T47D (cell line): ENCODE results near the gene PDGFD.

Source experiments
- DNase-seq, 2 experiments: peaks; one replicate each; pipeline versions ENCODE4 v3.0.0 to v3.0.0-alpha.2; 2011 to 2012; ENCODE audit warnings: low read depth in 1 of 2, low spot score in 1 of 2
- JUND ChIP-seq: IDR thresholded peaks from 2 replicates; pipeline ENCODE4 v1.6.1; 2012; ENCODE audit warnings: low read depth
- in situ Hi-C: cut with HindIII; loops from 2 replicates; pipeline ENCODE4 v1.10.0; 2016; ENCODE audit warnings: low sequenced_read_pairs, low pct_unique_long_range_greater_than_20kb

PDGFD gene

GRCh38 chr11:103894034-103894433 is 269.9 kb downstream of the PDGFD start:
- TF ChIP-seq JUND = no peak
- in situ Hi-C loops = no loop called here
- DNase-seq = no peak

DNA sequence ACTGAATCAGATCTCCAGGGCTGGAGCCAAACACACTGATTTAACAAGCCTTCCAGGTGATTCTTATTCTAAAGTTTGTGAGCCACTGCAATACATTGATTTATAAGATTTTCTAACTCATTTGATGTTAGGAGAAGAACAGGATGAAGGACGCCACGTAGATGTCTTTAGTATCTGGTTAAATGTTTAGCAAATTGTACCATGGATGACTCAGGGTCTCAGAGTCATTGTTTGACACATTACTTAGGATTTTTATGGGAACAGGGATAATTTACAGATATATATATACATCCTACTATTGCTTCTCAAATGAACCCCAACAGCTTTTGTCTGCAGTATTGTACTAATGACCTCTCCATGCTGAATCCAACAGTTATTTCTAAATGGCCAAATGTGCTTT is 270.6 kb downstream of the PDGFD start:
- DNase-seq = no peak
- in situ Hi-C loops = no loop called here
- no peak for TF ChIP-seq JUND

- no peak for DNase-seq
- in situ Hi-C loops = no loop called here
- TF ChIP-seq JUND = no peak
Observed at GRCh38 chr11:103892603-103893002, 271.3 kb downstream of the PDGFD start.

GRCh38 chr11:103890654-103891053 is 273.3 kb downstream of the PDGFD start:
- in situ Hi-C loops = no loop called here
- DNase-seq = no peak
- no peak for TF ChIP-seq JUND

- DNase-seq = no peak
- no peak for TF ChIP-seq JUND
- in situ Hi-C loops = no loop called here
Observed at GRCh38 chr11:103889679-103890078, 274.3 kb downstream of the PDGFD start.

- TF ChIP-seq JUND = no peak
- in situ Hi-C loops = no loop called here
- no peak for DNase-seq
Observed at GRCh38 chr11:103888541-103888951, 275.4 kb downstream of the PDGFD start.

DNA sequence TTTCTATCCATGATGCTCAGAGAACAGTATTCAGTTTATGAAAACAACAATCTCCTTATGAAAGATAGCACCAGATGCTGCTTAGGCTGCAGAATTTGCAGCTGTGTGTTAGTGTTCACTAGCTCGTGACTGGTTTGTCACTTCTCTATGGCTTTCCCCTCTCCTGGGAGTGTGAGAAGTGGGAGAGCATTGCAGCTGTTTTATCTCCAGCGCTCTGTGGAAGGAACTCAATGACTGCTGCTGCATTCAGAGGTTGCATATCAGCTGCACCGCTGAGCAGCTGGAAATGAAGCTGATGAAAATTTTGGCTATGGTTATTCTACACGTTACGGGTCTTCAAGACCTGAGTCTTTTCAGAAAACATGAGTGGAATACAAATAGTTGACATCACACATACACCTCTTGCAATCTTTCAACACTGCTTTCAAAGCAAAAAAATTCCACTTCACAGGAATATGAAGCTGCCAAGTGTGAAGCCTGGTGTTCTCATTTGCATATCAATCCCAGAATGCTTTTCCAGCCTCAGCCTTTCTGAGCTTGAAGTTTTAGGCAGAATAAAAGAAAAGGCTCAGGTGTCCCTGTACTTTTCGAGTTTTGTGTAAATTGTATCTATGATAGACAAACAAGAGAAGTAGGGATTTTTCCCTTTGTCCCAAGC is 276.8 kb downstream of the PDGFD start:
- DNase-seq = no peak
- in situ Hi-C loops = no loop called here
- no peak for TF ChIP-seq JUND

DNA sequence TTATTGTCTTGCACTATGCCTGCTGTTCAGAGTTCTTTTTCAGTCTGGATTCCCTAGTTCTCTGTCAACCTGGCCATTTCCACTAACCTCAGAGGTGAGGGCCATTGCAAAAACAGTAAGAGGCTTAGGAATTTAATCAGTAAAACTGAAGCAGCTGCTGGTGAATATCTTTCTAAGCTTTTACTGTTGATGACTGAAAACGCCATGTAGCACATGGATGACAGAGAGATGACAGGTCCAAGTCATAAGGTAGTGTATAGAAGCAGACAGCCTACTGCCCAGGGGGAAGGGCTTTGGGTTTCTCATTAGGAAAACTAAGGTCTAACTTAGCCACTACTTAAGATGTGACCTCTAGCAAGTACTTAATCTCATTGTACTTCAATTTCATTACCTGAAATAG is 280.1 kb downstream of the PDGFD start:
- in situ Hi-C loops = no loop called here
- DNase-seq = no peak
- no peak for TF ChIP-seq JUND

DNA sequence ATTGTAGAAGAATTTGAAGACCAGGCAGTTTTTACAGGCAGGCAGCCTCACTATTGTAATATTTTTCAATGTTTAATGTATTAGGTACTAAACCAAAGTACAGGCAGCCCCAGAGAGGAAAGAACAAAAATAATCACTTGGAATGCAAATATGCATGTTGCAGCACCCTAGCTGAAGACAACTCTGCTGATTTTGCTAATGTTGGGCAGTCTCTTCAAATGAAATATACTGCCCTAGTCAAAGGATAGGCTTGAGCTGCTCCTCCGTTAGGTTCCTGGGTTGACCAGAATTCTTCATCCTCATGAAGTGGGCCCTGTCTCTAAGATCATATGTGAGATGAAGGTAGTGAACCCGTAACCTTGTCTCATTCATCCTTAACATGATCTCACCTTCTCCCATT is 280.7 kb downstream of the PDGFD start:
- DNase-seq = no peak
- TF ChIP-seq JUND = no peak
- in situ Hi-C loops = no loop called here

DNA sequence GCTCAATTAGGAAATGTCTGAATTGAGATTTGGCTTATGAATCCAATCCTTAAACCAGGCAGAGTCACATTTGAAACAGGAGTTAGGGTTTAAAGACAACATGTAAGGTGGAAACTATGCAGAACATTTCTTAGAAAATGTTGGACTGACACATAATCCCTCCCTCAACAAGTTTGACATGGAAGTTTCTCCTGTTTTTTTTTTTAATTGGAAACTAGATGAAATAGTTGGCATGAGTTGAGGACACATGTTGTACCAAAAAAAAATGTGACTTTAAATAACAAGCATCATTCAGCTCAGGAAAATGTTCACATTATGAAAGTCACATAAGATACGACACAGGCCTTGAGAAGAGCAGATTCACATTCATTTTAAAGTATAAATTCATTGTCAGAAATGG is 282.4 kb downstream of the PDGFD start:
- no peak for TF ChIP-seq JUND
- DNase-seq = no peak
- in situ Hi-C loops = no loop called here

DNA sequence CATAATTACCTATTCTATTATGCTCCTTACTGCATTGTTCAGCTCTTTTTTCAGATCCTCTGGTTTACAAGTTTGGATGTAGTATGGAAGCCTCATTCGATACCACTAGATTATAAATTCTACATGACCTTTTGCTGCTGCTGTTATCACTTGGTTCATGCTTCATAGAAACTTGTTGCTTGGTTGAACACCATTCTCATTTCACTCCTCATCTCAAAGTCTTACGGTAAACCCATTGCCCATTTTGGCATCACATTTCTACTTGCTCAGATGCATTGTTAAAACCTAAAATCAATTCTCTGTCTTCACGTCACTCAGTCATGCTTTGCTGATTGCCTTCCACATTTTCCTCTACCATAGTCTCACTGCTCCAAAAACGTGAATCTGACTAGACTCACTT is 283.0 kb downstream of the PDGFD start:
- no peak for DNase-seq
- in situ Hi-C loops = no loop called here
- TF ChIP-seq JUND = no peak

GRCh38 chr11:103878646-103879045 is 285.3 kb downstream of the PDGFD start:
- no peak for DNase-seq
- no peak for TF ChIP-seq JUND
- in situ Hi-C loops = no loop called here

DNA sequence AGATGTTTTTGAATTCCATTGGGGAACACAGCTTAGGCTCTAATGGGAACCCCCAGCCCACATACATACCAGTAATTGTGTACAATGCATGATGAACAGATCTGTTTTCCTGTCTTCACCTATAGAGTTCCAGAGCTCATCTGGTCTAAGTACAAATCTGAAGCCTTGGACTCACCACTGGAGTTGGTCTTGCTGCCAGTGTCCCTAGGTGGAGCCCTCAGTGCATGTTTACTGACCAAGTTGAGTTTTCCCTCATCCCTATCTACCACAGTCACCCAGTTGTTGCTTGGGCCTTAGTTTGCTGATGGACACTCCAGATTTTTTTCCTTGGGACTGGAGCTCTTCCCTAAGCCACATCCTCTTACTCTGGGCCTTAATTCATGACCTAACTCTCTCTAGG is 286.7 kb downstream of the PDGFD start:
- in situ Hi-C loops = no loop called here
- DNase-seq = no peak
- TF ChIP-seq JUND = no peak

DNA sequence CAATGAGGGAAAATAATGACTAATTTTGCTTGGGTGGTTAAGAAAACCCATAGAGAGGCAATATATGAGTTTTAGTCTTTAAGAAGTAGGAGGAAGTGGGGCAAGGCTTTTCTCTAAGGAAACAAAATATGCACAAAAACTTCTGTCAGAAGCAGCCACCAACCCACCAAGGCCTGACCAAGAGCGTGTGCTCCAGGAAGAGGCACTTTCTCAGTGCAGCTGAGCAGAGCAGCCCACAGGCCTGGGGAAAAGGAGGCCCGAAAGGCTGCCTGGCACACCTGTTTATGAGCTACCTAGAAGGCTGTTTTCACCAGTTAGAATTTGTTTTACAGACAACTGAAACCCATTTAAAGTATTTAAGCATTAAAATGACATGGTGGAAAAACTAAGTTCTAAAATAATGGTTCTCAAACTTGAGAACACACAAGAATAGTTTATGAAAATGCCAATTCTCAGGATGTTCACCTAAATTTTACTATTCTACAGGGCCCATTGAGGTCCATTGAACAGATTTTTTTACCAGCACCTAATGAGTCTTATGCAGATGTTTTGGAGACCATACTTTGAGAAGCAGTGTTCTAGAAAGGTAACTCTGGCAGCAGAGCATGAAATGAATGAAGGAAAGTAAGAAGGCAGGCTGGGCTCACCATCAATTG is 288.0 kb downstream of the PDGFD start:
- in situ Hi-C loops = no loop called here
- TF ChIP-seq JUND = no peak
- no peak for DNase-seq
